COLO668 (cell line): ENCODE data around the gene DNAAF1.

Experiments used
- DNase-seq: peaks from one replicate; lab custom pipeline; 2025; ENCODE audit not compliant: unreplicated experiment; lab: John Stamatoyannopoulos, UW

DNAAF1 gene

DNA sequence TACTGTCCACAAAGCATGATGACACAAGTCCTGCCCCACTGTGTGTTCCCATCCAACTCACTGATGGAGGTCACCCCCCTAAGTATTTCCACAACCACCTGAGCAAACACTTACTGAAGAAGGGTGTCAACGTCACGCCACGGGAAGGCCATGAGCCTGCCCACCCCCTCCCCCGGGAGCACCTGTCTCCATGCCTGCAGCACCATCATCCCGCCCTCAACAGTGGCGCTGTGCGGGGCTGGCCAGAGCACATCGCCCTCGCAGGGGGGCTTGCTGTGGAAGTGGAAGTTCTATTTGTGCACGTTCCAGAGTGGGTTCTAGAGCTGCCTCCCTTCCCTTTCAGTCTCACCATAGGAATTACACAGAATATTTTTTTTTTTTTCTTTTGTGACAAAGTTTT, 24.1 kb upstream of the DNAAF1 start:
- DNase-seq: peak; percentile 67

DNA sequence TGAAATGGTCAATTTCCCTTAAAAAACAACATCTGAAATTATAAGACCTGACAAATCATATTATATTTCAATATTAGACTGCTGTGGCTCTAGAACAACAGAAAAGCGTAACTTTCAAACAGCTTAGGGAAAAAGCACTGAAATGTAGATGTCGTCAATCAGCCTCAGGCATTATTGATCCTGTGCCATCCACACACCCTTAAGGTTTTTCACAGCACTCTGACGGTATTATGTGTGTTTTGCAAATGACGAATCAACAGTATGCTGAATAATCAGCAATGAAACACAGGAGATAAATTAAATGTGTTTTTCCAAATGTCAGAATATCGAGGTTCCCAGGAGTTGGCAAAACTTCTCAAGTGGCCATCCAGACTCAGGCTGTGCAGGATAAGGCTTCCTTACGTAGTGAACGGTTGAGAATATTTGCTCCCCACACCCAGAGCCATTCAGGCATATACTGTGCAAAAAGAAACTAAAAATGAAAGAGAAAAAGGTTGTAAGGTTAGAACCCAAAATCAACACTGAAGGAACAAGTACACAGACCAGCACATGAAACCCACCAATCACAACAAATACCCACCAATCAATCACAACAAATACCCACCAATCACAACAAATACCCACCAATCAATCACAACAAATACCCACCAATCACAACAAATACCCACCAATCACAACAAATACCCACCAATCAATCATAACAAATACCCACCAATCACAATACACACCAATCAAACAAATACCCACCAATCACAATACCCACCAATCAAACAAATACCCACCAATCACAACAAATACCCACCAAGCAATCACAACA, 20.6 kb upstream of the DNAAF1 start:
- DNase-seq: no peak

DNA sequence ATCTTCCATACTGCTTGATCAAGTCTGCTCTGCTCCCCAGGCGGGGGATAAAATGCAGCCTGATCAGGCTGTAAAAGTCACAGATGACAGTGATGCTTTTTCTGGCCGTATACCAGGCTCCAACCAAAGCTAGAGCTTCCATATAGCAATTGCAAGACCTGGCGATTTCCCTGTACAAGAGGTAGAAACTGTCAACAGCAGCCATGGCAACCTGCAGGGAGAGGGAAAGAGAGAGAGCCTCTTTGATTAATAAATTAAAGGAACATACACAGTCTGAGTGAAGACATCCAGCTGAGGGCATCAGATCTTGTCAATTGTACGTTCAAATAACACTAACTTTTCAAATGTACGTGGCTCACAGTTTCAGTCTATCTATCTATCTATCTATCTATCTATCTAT, 14.0 kb upstream of the DNAAF1 start:
- DNase-seq: no peak

DNA sequence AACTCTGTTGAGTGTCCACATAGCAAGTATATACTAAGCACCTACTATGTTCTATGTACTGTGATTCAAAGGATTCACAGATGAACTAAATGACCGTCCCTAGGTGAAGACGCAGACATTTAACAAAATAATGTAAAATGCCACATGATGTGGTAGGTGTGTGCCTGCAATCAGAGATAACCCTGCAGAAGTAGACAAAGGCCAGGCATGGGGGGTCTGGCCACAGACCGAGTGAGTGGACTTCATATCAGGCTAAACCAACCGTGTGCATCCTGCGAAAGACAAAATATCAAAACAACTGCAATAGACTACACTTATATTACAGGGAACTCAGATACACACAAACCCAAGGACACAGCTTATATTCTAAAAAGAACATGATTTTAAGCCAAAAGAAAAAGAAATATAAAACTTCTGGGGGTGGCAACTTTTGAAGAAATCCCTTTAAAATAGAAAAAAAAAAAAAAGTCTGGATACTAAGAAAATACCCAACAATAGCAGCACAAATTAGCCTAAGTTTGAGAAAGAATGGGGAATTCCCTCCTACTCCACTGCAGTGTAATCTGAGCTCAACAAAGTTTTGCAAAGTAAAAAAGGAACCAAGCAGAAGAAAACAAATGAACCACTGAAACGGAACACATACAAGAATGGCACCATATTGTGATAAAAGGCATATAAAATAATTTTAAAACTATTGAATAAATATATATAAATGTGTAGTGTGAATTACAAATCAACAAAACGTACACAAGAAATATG, 12.4 kb upstream of the DNAAF1 start:
- no peak for DNase-seq

DNA sequence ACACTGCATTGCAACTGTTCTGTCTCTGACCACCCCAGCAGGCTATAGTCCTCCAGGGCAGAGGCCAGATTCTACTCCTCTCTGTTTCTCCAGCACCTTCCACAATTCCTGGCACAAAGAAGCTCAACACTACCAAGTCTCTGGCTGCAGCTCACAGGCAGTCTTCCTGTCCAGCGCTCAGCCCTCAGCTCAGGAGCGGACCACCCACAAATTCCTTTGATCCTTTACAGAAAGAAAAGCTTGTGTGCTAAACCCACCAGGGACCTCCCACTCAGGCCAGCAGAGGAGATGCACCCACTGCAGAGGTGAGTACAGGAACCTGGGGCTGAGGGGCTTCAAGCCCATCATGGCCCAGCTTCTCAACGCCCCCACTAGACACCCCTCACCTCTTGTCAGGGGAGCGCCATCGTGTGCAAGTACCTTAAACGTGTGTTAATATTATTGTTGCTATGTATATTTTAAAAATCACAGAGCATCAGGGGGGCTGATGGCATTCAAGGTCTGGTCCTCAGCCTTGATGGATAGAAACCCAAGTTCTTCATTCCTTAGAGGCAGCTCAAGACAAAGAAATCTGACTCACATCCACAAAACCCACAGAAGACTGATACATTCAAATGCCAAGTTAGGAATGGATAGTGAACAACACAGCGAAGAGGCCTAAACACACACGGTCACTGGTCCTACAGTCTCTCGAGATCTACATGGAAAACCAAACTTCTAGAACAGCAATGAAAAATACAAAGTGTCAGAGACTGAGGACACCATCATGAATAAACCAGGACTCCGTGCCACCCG, 8.6 kb upstream of the DNAAF1 start:
- DNase-seq: no peak

DNA sequence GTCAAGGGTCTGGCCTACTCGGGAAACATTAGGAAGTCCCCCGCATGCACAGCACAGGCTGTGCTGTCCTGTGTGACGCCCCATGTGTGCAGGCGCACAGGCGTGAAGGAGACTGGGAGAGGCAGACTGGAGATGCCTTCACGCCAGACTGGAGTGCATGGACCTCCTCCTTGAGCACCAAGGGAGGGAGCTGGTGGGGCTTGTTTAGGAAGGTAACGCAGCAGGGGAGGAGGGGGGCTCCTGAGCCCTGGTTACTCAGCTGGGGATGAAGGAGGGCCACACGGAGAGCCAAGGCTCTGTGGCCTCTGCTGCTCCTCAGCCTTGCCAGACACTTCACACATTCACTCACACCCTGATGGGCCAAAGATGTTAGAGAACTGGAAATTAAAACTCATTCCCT, 7.8 kb upstream of the DNAAF1 start:
- DNase-seq: no peak

DNA sequence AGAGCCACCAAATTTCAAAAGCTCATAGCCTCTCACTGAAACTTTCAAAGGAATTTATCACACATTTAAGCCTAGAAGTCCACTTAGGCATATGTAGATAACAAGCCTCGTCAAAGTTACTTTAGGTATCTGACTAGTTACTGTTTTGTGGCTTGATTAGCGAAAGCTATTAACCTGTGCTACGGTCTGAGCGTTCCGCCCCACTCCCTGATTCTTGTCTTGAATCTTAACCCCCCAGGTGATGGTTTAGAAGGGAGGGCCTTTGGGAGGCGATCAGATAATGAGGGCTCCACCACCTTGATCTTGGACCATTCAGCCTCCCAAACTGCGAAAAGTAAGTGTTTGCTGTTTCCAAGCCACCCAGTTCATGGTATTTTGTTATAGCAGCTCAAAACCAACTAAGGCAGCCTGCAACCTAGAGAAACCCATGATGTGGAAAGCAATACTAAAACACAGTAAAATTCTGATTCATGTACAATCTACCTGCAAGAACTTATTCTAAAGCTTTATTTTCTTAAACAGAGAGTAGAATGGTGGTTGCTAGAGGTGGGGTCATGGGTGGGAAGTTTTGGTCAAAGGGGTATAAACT, 7.2 kb upstream of the DNAAF1 start:
- DNase-seq: no peak

DNA sequence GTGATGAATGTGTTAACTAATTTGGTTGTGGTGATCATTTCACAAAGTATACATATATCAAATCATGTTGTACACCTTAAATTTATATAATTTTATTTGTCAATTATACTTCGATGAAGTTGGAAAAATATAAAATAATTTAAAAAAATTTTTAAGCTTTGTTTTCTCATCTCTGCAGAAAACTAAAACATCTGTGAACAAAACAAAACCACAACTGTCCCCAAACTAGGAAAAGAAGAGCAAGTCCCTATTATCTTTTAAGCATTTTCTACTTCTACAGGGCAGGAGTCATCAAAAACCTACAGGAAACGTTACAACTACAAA, 6.6 kb upstream of the DNAAF1 start:
- no peak for DNase-seq

DNA sequence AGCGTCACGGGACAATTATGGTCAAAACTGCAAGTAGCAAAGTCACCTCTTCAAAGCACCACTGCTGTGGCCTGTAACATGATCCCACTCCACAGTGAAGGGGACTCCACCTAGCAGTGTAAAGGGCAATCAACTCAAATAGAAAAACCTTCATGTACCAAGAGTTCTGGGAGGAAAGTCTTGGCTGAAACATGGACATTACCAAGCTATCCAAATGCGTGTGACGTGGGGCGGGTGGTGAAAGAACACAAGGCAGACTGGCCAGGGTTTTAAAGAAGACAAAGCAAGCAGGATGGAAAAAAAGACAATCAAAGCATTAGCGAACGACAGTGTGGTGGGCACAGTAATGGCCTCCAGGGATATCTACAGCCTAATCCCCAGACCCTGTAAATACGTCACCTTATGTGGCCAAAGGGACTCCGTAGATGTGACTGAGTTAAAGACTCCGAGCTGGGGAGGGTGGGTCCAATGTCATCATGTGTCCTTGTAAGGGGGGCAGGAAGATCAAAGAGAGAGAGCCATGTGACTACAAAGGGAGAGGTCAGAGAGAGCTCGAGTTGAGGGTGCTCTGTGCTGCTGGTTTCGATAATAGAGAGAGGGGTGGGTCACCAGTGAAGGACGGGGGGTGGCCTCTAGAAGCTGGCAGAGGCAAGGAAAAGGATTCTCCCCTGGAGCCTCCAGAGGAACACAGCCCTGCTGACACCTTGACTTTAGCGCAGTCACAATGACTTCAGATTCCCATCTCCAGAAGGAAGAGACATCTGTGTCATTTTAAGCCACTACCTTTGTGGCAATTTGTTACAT, 6.1 kb upstream of the DNAAF1 start:
- peak; percentile 53 for DNase-seq

DNA sequence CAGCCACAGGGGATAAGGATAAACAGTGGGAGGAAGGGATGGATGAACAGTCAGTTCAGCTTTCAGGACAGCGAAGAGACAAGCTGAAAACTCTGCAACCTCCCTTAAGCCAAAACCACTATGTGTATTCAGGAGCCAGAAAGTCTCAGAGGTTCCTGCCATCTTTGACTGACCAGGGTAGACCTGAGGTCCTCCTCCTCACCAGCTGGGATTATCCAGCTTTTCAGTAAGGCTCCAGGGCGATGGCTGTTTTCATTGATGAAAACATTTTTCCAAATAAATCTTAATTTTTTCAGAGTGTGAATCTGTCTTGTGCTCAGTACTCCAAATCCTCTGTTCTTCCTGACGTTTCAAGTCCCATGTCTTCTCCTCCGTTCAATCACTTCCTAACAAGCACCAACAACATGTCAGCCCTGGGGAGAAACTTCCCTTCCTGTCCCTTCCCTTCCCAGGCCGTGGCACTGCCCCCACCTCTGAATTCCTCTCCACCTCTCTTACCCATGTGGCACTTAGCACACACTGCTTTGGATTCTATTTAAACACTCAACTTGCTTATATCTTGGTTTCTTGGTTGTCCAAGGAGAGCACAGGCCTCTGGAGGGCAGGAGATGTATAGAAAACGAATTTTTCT, 5.4 kb upstream of the DNAAF1 start:
- DNase-seq: no peak

DNA sequence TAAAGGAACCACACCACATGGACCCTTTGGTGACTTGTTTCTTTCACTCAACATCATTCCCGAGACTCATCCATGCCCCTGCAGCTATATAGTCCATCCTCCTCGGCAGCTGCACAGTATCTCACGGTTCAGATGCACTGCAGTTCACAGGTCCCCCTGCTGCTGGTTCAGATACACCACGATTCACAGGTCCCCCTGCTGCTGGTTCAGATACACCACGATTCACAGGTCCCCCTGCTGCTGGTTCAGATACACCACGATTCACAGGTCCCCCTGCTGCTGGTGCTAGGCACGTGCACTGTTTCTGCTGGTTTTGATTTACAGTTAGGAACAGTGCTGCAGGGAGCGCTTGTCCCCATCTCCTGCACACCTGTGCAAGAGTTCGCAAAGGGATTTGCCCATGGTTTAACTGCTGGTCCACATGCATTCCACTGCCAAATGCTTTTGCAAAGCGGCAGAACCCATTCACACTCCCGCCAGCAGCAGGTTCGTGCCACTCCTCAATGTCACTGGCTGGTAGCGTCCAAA, 3.9 kb upstream of the DNAAF1 start:
- peak; percentile 8 for DNase-seq

DNA sequence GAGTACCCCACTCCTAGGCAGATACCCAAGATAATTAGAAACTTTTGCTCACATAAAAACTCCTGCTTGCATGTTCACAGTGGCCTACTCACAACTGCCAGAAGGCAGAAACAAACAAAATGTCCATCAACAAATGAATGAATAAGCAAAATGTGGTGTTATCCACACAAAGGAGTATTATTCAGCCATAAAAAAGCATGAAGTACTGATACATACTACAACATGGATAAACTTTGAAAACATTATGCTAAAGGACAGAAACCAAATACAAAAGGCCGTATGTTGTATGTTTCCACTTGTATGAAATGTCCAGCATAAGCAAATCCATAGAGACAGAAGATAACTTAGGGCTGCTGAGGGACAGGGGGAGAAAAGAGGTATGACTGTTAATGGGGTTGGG, 2.0 kb upstream of the DNAAF1 start:
- DNase-seq: no peak

DNA sequence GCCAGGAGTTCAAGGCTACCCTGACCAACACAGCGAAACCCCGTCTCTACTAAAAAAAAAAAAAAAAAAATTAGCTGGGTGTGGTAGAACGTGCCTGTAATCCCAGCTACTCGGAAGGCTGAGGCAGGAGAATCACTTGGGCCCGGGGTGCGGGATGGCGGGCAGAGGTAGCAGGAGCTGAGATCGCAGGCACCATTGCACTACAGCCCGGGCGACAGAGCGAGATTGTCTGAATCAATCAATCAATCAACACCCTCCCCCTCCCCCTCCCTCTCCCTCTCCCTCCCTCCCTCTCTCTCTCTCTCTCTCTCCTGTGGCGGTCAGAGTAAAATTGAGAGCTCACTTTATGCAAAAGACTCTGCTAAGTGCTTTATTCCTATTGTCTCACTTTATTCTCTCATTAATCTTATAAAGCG, 1.3 kb upstream of the DNAAF1 start:
- no peak for DNase-seq

DNA sequence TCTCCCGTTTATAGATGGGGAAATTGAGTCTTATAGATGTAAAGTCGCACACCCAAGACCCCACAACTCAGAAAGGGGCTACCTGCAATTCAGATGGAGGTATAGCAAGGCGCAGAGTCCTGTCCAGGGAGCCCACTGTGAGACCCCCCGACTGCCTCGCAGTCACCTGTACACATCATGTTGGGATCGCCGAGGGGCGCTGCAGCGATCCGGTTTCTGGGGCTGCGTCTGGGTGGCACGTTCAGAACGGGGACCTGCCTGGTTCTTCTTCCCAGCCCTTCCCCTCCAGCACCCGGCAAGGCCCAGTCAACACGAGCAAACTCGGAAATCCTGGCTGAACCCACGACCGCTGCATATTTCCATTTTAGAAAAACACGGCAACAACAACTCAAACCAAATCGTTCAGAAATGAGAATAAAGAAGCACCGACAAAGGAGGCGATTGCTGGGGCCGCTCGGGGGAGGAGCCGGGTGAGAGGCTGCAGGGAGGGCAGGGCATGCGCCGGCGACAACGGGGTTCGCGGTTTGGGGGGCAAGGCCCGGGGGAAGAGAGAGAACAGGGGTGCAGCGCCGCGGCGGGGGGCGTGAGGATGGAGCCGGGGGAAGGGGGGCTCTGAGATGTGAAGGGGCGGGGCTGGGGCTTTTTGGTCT, 774 bp upstream of the DNAAF1 start:
- DNase-seq: peak; percentile 46

DNA sequence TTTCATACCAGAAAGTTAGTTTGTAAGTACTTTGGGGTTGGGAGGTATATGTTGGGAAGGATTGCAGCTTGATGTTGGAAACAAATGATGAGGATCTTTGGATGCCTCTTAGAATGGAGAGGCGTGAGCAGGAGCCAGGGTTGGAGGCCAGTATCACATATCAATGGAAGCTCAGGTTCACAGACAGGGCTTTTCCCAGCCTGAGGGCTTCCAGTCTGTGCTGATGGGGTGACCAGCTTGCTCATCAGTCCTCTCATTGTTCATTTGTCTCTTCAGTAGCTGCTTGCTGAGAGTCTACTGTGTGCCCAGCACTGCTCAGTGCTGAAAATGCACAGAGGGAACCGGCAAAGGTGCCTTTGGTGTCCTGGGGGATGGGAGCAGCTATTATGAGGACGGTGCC, 5.8 kb downstream of the DNAAF1 start:
- no peak for DNase-seq

DNA sequence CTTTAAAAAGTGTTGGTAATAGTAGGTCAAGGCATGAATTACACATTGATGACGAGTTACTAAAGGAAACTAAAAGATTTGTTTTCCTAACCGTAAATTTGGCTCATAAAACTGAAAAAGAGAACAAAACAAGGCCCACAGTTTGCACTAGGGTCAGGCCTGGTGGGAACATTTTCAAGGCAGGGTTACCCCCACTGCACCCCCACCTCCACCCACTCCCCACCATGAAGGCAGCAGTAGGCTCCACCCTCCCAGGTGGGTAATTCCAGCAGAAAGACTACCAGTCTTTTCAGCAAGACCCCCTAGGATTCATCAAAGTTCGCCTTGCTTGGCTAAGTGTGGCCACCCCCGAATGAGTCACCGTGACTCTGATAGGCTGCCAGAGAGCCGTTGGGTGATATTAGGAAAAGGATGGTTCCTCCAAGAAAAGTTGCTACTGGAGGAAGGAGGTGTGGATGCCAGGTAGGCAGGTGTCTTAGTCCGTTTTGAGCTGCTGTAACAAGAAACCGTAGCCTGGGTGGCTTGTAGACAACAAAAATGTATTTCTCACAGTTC, 8.6 kb downstream of the DNAAF1 start:
- no peak for DNase-seq

DNA sequence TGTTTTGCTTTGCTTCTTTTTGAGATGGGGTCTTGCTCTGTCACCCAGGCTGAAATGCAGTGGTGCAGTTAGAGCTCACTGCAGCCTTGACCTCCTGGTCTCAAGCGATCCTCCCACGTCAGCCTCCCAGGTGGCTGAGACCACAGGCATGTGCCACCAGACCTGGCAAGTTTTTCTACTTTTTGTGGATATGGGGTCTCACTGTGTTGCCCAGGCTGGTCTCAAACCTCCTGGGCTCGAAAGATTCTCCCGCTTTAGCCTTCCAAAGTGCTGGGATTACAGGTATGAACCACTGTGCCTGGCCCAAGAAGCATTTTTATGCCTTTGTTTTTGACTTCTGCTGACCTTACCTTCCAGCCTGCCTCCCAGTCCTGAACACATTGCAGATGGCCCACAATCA, 10.1 kb downstream of the DNAAF1 start:
- DNase-seq: no peak

DNA sequence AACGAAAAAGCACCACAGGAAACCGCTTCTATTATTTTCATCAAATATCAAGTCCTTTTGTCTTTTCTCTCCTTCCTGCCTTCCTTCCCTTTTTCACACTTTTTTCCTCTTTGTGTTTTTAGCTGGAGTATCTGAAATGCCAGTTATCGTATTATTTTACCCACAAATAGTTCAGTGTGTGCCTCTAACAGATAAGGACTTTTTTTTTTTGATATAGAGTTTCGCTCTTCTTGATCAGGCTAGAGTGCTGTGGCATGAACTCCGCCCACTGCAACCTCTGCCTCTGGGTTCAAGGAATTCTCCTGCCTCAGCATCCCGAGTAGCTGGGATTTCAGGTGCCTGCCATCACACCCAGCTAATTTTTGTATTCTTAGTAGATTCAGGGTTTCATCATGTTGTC, 10.7 kb downstream of the DNAAF1 start:
- no peak for DNase-seq

DNA sequence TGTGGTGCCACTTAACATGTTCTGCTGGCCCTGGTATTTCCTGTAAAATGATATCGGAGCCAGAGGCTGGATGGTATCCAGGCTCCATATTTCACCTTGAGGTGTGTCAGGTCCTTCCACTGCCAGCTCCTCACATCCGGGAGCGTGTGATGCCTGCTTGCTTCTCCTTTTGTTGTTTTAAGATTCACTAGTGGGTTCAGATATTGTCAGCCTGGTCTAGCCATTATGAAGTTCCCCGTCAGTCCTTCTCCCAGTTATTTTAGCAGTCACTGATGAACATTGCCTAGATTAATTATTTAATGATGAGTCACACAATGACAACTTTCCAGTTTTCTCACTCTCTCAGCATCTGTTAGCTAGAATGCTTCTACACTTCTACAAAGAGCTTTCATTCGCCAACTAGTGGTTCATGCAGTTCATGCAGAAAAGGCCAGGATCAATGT, 11.3 kb downstream of the DNAAF1 start:
- DNase-seq: no peak
